Measurements from ENCODE around the gene C2CD3. TPM values are rescaled to one million over a fixed set of nuclear protein-coding genes. Genes with fewer than 3 reads are reported as not detected.

C2CD3 gene
- total and polyA plus RNA-seq, 9 of the 15 experiments (the other 6 are each of a cell fraction or from before 2014, with no cell fraction given) = 4.4 to 20.2 (median 15.4) TPM

GRCh38 chr11:73982990-73983740, 187.6 kb downstream of the C2CD3 start (continued):
- TF ChIP-seq ZNF407 (IDR thresholded peaks at IDR 0.05; ENCODE audit: low read depth) (no peak), ZNF143 (CRISPR knock-in tag; IDR thresholded peaks at IDR 0.05) (no peak), ZNF696 (CRISPR knock-in tag; conservative IDR thresholded peaks at IDR 0.05) (no peak), CREM (IDR thresholded peaks at IDR 0.05; ENCODE audit: low read depth) (peak; percentile 80), HDAC2 (IDR thresholded peaks at IDR 0.05) (peak; percentile 19; the same call in 1 of the 2 replicates), BCLAF1 (IDR thresholded peaks at IDR 0.05; ENCODE audit: borderline replicate concordance in 1 of 2, control insufficient read depth in 1 of 2, low read depth in 2 of 2, low read length in 1 of 2) (no peak; a peak in 1 of 4 replicates), ZNF165 (CRISPR knock-in tag; IDR thresholded peaks at IDR 0.05; ENCODE audit: borderline replicate concordance) (peak; percentile 89; the same call in 1 of the 2 replicates), PTRF (tag; IDR thresholded peaks at IDR 0.05) (no peak), CC2D1A (IDR thresholded peaks at IDR 0.05) (peak; percentile 72), BCOR (IDR thresholded peaks at IDR 0.05) (peak; percentile 44; the same call in 1 of the 2 replicates), CHD4 (IDR thresholded peaks at IDR 0.05; ENCODE audit: insufficient read depth, insufficient replicate concordance, low read depth, low read length, poor library complexity, severe bottlenecking) (no peak), SIN3A (IDR thresholded peaks at IDR 0.05; ENCODE audit: borderline replicate concordance in 2 of 2, control insufficient read depth in 1 of 2, low read depth in 2 of 2, low read length in 2 of 2) (peak in 1 of 2 experiments; percentile 84; a peak in 1 of 4 replicates)
- TF ChIP-seq, protein P1, sequence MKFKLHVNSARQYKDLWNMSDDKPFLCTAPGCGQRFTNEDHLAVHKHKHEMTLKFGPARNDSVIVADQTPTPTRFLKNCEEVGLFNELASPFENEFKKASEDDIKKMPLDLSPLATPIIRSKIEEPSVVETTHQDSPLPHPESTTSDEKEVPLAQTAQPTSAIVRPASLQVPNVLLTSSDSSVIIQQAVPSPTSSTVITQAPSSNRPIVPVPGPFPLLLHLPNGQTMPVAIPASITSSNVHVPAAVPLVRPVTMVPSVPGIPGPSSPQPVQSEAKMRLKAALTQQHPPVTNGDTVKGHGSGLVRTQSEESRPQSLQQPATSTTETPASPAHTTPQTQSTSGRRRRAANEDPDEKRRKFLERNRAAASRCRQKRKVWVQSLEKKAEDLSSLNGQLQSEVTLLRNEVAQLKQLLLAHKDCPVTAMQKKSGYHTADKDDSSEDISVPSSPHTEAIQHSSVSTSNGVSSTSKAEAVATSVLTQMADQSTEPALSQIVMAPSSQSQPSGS (CRISPR knock-in tag; IDR thresholded peaks at IDR 0.05) = 0 out of 2 replicates have a peak, but pooled peaks have one; percentile 30
